Muscle of back (tissue), 11 donors: ENCODE measurements around the gene ADPRS. TPM values are rescaled to one million over a fixed set of nuclear protein-coding genes. Genes with fewer than 3 reads are reported as not detected.

Experiments
- DNase-seq, 3 donors: peaks; one replicate each; pipeline versions ENCODE4 v3.0.0 to v3.0.0-alpha.2; 2013
- polyA plus RNA-seq, 10 donors: library from polyadenylated mRNA; unstranded; fragments of 120-200 nt; gene quantifications; one replicate each; pipeline ENCODE4 v1.2.1, GENCODE V29; 2013; ENCODE audit not compliant: insufficient read length in 10 of 10

Gene ADPRS
- polyA plus RNA-seq, 10 donors, result 21.8 to 26.8 (median 25.4) TPM

DNA sequence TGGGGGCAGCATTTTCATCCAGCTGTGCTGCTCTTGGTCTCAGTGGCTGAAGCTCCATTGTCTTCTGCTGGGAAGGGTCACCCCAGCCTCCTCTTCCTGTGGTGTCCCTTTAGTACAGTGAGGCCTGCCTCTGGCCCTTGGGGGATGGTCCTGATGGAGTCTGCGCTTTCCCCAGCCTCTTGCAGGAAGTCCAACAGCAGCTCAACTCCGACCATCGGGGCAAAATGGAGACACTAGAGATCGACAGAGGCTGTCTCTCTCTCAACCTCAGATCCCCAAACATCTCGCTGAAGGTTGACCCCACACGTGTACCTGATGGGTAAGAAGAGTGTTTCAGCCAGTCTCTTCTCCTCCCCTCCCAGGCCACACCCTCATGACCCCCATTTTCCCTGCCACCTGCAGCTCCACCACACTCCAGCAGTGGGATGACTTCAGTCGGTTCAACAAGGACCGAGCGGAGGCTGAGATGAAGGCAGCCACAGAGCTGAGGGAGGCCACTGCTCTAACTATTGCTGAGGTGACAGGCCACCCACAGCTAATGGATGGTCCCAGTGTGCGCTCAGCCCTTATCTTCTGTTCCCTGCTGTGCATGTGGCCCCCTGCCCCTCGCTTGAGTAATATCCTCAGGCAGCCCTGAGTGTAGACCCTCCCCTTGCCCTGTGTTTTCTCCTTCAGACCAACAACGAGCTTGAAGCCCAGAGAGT, 2.0 kb upstream of the ADPRS start:
- no peak for DNase-seq

DNA sequence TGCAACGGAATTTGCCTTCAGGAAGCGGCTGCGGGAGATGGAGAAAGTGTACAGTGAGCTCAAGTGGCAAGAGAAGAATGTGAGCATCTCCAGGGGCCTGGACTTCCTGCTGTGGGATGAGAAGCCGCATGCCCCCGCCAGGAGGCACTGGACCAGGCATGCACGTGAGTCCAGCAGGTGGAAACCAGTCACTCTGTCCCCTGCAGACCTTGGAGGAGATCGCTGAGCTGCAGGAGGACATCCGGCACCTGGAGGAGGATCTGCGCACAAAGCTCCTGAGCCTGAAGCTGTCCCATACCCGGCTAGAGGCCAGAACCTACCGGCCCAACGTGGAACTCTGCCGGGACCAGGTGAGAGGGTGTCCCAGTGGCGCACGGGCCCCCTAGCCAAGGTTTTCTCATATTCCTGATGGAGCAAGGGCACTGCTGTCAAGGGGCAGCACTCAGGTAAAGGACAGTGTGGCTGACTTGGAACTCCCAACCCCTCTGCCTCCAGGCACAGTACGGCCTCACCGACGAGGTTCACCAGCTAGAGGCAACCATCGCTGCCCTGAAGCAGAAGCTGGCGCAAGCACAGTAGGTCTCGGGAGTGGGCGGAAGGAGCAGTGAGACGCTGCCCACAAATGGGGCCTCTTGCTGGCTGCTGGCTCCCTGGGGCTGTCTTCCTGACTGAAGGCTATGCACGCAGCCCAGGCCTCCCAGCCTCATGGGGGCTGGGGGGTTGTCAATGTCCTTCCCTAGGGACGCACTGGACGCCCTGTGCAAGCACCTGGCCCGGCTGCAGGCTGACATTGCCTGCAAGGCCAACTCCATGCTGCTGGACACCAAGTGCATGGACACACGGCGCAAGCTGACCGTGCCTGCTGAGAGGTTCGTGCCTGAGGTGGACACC, 1.2 kb upstream of the ADPRS start:
- DNase-seq, result no peak

DNA sequence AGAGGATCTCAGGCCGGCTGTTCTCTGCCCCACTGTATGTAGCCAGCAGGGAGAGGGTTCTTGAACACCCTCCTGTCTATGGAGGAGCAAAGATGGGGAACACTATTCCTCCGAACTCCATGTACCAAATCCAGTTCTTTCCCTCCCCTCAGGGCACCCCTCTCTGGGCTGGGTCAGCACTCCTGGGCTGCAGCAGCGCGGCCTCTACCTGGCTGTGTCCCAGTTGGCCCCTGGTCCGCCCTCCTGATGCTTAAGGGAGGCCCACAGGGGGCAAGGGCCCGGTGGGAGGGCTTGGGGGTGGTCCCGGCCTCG, 471 bp upstream of the ADPRS start:
- DNase-seq, result no peak

DNA sequence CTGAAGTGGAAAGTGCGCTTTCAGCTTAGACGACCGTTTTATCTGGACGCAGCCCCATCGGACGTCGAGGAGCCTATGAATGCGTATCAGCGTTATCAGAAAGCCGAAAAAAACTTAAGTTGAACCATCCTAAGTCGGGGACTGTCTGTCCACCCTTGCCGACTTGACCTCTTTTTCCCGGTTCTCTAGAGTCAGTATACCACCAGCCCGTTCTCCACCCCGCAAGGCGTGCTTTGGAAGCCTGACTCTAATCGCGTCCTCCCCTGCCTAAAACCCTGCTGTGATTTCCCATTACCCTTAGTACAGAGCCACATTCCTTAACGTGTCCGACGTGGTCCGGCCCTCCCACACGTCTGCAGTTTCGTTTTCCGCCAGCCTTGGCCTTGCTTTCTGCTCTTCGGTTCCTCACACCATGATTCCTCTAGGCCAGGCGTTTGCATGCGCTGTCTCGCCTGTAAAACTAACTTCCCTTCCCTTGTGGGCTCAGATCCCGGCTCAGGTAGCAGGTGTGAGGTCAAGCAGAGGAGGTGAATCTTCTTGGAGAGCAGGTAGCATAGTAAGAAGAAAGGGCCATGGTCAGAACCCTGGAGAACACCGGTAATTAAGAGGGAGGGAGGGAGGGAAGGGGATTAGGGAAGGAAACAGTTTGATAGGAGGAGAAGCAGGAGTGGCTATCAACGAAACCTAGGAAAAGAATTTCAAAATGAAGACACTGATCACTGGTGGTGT, 865 bp downstream of the ADPRS start:
- no peak for DNase-seq

DNA sequence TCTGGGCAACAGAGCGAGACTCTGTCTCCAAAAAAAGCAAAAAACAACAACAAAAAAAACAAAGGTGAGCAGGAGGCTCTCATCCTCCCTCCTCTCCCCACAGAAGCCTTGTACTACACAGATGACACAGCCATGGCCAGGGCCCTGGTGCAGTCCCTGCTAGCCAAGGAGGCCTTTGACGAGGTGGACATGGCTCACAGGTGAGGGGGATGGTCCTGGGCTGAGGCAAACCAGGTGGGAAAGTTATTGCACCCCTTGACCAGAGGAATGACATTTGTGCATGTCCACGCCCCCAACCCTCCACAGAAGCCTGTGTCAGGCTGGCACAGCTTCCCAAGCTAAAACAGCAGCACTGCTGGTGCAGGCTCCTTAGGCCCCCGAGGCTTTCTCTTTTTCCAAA, 2.4 kb downstream of the ADPRS start:
- DNase-seq, result no peak

DNA sequence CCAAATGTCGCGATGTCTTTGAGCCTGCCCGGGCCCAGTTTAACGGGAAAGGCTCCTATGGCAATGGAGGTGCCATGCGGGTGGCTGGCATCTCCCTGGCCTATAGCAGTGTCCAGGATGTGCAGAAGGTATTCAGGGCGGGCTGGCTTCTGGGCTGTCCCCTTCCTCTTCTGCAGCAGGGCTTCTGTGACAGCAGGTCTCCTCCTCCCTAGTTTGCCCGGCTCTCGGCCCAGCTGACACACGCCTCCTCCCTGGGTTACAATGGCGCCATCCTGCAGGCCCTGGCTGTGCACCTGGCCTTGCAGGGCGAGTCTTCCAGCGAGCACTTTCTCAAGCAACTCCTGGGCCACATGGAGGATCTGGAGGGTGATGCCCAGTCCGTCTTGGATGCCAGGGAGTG, 3.0 kb downstream of the ADPRS start:
- no peak for DNase-seq

DNA sequence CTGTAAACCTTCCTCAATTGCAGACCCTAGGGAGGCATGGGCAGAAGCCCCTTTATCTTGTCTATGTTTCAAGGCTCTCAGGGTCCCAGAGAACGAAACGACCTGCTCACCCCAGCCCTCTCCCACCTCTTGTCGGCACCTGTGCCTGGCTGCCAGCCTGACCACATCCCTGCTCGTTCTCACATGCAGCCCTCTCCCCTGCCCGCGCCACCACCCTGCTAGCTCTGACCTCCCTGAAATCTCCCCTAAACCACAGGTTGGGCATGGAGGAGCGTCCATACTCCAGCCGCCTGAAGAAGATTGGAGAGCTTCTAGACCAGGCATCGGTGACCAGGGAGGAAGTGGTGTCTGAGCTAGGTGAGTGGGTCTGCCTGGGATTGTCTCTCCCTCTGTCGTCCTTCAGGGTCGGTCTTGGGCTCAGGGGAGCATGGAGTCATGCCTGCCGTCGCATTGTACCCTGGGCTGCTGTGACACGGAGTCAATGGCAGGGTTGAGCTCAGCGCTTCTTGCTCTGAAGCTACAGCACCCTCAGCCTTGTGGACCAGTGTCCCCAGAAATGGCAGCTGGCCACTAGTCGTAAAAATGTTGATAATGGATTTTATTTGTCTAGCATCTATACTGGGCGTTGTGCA, 3.6 kb downstream of the ADPRS start:
- no peak for DNase-seq

DNA sequence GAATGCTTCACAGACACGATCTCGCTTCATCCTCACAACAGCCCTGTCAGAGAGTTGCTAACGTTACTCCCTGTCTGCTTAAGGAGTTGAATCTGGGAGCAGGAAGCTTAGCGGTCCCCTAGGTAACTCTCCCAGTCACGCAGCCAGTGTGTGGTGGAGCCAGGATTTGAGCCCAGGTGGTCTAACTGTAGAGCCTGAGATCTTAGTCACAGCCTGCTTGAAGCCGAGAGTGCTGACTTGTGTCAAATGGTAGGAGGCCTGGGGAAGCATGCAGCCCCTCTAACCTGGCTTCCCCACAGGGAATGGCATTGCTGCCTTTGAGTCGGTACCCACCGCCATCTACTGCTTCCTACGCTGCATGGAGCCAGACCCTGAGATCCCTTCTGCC, 4.1 kb downstream of the ADPRS start:
- no peak for DNase-seq

DNA sequence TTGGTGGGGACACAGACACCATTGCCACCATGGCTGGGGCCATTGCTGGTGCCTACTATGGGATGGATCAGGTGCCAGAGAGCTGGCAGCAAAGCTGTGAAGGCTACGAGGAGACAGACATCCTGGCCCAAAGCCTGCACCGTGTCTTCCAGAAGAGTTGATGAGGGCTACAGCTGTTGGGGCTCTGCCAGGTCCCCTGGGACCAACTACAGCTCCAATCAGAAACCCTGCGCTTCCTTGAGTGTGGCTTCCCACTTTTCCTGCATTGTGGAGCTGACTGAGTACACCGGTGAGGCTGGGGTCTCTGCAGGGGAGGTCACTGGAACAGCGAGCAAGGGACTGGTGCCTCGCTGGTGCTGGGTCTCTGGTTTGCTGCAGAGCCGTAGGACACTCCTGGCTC, 4.5 kb downstream of the ADPRS start:
- DNase-seq, result no peak

DNA sequence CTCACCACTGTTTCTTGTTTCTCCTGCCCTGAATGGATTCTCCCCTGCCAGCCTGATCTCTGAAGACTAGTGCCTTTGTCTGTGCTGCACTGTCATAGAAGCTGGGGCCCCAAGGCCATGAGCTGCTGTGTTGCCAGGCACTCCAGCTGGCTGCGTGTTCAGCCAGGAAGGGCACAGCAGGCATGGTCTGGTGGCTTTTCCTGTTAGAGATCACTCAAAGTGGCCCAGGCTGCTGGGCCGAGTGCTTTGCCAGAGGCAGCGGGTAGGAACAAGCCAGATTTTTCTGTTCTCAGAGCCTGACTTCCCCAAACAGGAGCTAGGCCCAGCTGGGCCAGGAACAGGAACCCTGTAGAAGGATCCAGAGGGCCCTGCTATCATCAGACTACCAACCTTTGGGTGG, 5.2 kb downstream of the ADPRS start:
- DNase-seq, result no peak

DNA sequence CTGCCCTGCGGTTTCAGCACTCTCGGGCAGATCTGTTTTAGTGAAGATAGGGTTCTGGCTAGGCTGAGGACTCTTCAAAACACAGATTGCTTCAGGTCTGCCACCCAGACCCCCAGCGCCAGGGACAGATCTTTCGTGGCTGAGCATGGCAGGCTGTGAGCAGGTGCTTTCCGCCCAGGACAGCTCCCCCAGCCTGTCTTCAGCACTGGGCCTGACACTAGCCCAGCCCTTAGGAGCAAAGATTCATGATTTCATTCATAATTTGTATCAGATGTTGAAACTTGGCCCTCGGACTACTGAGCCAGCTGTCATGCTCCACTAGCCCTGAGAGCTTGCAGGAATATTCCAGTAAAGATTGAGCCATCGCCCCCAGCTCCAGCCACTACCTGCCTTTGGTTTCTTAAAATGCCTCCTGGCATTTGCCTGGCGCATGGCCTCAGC, 5.9 kb downstream of the ADPRS start:
- no peak for DNase-seq

DNA sequence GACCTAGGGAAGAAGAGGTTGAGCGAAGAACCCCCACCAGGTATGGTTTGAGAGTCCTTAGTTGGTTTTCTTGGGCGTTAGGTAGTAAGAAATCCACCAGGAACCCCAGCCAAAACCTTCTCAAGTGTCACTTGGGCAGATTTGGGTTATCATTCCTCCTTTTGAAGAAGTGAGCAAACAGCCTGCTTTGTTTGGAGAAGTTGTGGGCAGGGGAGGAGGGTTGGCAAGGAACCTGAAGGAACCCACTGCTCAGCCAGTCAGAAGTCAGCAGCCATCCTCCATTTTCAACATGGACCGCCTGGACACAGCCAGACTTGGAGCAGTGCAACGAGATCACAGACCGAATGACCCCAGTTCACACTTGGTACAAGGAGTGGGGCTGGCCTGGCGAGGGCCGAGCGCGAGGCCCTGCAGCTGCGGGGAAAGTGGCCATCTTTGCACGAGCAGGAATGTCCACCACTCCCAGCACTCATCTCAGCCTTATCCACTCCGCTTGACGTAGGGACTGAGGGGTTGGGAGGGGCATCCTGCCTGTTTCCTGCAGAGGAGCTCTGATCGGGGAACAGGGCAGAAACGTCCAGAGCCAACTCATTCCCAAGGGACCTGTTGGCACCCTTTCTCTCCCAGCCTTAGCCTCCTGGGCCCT, 7.2 kb downstream of the ADPRS start:
- no peak for DNase-seq

DNA sequence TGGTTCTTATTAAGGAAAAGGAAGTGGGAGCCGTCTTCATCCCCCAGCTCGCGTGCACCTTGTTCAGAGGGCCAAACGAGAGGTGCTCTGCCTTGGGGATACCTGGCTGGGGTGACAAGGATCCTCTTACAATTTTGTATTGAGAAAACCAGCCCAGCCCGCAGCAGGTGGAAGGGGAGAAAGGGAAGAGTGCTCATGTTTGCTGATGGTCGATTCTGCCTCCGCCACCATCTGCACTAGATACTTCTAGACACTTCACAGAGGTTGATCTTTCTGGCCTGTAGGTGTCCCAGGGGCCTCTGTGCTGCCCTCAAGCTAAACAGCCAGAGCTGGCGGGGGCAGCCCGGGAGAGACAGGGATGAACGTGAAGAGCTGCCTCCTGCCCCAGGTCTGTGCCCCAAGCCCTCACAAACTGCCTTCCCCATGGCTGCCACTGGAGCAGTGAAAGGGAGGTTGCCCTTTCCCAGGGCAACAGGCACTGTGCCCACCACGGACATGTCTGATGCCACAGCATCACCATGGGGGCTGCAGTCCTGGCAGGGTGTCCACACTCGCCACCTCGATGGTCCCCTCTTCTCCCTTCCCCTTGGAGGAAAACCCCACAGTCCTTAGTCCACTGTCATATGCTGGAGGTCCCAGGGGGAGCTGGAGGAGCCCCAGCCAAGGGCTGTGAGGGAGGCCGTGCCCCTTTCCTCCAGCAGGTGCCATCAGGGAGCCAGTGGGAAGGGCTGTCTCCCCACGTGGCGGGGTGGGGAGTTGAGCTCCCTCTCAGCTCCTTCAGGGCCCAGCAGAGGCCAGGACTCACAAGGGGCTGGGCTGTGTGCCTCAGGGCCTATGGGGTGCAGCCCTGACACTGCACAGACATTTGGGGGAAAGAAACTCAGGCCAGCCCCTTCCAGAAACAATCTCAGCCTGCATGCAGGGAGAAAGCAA, 8.1 kb downstream of the ADPRS start:
- peak in 1 of 3 donors; percentile 17 for DNase-seq

DNA sequence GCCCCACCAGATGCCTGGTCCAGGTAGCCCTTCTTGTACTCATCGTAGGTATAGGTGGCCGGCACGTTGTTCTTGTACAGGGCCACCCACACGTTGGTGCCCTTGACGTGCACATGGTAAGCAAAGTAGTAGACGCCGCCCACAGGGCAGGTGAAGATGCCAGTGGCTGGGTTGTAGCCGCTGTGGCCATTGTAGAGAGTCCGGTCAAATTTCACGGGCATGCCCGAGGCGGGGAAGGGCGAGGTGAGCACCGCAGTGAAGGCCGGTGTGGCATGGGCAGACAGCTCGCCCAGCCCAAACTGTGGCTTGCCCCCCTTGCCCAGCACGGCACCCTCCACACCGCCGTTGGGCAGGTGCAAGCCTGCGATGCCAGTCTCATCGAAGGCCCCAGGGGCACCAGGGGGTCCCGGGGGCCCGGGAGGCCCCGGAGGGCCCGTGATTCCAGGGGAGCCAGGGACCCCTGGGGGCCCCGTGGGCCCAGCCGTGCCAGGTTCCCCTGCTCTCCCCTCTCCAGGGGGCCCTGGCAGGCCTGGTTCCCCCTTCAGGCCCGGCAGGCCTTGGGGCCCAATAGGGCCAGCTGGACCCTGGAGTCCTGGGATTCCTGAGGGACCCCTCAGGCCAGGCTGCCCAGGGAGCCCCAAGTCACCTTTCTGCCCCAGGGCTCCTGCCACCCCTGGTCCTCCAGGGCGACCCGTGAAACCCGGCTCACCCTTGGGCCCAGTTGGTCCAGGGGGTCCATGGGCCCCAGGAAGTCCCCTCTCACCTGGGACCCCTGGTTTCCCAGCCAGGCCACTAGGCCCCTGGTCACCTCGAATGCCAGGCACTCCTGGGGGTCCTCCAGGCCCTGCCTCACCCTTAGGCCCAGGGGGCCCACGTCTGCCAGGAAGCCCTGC, 9.2 kb downstream of the ADPRS start:
- DNase-seq, result peak in 1 of 3 donors; percentile 9

DNA sequence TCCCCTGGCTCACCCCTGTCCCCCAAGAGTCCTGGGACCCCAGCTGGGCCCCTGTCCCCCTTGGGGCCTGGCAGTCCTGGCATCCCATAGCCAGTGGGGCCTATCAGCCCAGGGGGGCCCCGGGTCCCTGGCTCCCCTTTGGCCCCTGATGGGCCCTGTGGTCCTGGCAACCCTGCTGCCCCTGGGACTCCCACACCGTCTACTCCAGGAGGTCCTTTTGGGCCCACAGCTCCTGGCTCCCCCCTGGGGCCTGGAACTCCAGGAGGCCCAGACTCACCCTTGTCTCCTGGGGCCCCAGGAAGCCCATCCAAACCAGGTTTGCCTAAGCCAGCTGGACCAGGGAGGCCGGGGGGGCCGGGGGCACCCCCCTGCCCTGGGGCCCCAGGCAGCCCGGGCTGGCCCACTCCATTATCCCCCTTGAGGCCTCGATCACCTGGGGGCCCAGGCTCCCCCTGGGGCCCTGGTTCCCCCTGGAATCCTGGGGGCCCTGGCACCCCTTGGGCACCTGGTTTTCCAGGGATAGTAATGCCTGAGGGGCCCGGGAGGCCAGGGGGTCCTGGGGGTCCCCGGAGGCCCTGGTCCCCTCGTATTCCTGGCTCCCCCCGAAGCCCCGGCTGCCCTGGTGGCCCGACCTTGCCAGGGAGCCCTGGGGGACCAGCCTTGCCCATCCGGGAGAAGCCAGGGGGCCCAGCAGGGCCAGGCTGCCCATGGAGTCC, 10.1 kb downstream of the ADPRS start:
- peak in 1 of 3 donors; percentile 2 for DNase-seq

DNA sequence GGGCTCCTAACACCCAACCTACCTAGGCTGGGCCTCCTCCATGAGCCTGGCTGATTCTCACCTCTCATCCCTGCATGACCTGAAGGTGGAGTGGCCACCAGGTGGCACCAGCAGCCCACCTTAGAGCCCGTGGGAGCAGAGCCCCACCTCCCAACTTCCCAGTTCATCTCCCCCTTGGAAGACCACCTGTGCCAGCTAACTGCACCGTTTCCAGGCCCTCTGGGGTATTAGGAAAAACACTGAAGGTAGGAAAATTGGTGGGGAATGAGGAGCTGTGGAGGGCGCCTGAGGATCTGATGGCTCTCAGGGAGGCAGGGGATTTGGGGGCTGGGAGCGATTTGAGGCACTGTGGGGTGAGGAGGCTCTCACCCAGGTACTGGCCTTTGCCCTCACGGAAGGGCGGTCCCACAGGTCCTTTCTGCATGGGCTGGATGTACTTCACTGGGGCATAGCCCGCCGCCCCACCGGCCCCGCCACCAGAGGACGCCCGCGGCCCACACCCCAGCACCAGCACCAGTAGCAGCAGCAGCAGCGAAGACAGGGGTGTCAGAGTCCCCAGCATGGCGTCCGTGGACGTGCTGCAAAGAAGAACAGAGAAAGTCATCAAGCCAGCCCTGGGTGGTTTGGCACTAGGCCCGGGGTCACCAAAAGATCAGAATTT, 11.1 kb downstream of the ADPRS start:
- peak; percentile 62 to 87 (median 80) for DNase-seq

DNA sequence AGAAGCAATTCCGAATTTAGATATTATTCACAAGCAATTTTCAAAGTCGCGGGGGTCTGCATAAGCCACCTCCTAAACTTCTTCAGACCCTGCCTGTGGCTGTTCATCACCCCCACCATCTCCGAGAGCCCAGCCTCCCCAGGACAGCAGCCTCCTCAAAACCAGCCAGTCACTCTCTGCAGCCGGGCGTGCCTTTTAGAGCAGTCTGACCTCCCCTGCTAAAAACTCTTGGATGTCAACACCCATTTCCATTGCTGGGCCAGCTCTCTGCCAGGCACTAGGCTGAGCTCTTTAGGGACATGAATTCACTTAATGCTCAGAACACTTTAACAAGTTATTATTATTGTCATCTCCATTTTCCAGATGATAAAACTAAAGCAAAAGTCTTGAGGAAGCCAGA, 11.7 kb downstream of the ADPRS start:
- peak in 1 of 3 donors; percentile 3 for DNase-seq

DNA sequence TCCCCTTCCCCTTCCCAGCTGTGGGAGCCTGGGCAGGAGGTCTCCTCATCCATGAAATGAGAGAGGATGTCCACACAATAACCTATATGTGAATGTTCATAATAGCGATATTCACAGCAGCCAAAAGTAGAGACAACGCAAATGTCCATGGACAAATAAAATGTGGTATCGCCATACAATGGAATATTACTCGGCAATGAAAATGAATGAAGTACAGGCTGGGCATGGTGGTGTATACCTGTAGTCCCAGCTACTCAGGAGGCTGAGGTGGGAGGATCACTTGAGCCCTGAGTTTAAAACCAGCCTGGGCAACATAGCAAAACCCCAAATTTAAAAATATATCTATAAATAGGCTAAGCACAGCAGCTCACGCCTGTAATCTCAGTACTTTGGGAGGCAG, 12.9 kb downstream of the ADPRS start:
- DNase-seq, result no peak
